B cell (primary cell): Measurements from ENCODE around the gene HBM.

Source experiments
- CTCF ChIP-seq: fragments of 200-600 bp; IDR thresholded peaks from one replicate; pipeline ENCODE4 v1.8.0; 2022; ENCODE audit warnings: antibody characterized with exemption, mild to moderate bottlenecking
- EZH2 ChIP-seq: IDR thresholded peaks from 2 replicates; pipeline ENCODE4 v1.6.1; 2012; ENCODE audit warnings: borderline replicate concordance, low read depth, mild to moderate bottlenecking, moderate library complexity, low read length; ENCODE audit not compliant: insufficient read depth, poor library complexity, severe bottlenecking

DNA sequence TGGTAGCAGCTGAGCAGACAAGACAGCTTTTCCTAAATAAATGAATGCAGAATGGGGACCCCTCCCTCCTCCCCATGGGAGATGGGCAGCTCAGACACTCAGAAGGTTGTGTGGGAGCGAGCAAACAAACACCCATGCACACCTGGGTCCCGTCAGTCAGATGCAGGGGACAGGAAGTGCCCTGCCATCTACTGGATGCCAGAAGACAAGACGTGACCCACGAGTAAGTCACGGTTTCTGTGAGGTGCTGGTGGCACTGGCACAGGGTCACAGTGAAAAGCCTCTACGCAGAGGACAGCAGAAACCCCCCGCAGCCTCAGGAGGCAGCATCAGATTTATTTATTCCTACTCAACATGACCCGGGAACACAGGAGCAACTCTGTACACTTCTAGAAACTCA is 22.9 kb downstream of the HBM start:
- TF ChIP-seq CTCF: no peak
- no peak for TF ChIP-seq EZH2
